Activated CD4-positive, alpha-beta T cell treated with anti-CD3 and anti-CD28 coated beads, Interleukin-2, amount 50 U/mL, for 1 hour (primary cell): Measurements from ENCODE around the gene TCP11L2.
"Not testable (repeated sequence)": the region's sequence is repeated elsewhere in the genome, so short reads cannot be mapped to it uniquely, and the experiment has no call there.

Experiments
- DNase-seq: peaks from one replicate; pipeline ENCODE4 v3.0.0-alpha.2; 2020

The TCP11L2 gene

GRCh38 chr12:106345746-106346145 is 43.2 kb downstream of the TCP11L2 start:
- DNase-seq, result no peak

GRCh38 chr12:106348411-106348810 is 45.9 kb downstream of the TCP11L2 start:
- DNase-seq, result no peak

- DNase-seq, result no peak
Measured at GRCh38 chr12:106353175-106353574, 50.6 kb downstream of the TCP11L2 start.

GRCh38 chr12:106357549-106358395 is 55.2 kb downstream of the TCP11L2 start, which contains the start of gene POLR3B:
TSS of gene POLR3B (plus strand) at chr12:106357748. CDS start at chr12:106357880, 132 bp downstream.
- DNase-seq, result peak; percentile 95

GRCh38 chr12:106358396-106359241 is 56.1 kb downstream of the TCP11L2 start:
- DNase-seq, result no peak

GRCh38 chr12:106359646-106360399 is 57.3 kb downstream of the TCP11L2 start:
- DNase-seq, result no peak

- no peak for DNase-seq
Measured at GRCh38 chr12:106360400-106360994, 58.0 kb downstream of the TCP11L2 start.

GRCh38 chr12:106362971-106363370 is 60.4 kb downstream of the TCP11L2 start:
- no peak for DNase-seq

- DNase-seq, result no peak
Measured at GRCh38 chr12:106364261-106364660, 61.7 kb downstream of the TCP11L2 start.

GRCh38 chr12:106369624-106370346 is 67.3 kb downstream of the TCP11L2 start:
- no peak for DNase-seq

GRCh38 chr12:106378788-106379187 is 76.3 kb downstream of the TCP11L2 start:
- no peak for DNase-seq

- no peak for DNase-seq
Measured at GRCh38 chr12:106380954-106381353, 78.4 kb downstream of the TCP11L2 start.

- DNase-seq, result not testable (repeated sequence)
Measured at GRCh38 chr12:106381866-106382265, 79.3 kb downstream of the TCP11L2 start.

GRCh38 chr12:106386813-106387535 is 84.4 kb downstream of the TCP11L2 start:
- DNase-seq, result no peak

GRCh38 chr12:106387848-106388377 is 85.4 kb downstream of the TCP11L2 start:
- no peak for DNase-seq

GRCh38 chr12:106389151-106389550 is 86.6 kb downstream of the TCP11L2 start:
- DNase-seq, result no peak

GRCh38 chr12:106392759-106393158 is 90.2 kb downstream of the TCP11L2 start:
- no peak for DNase-seq
